A172 (cell line): ENCODE data around the gene TCTA. TPM values are rescaled to one million over a fixed set of nuclear protein-coding genes. Genes with fewer than 3 reads are reported as not detected.

Experiments used
- DNase-seq: peaks from one replicate; pipeline ENCODE4 v3.0.0-alpha.2; 2015; ENCODE audit warnings: low spot score
- total RNA-seq: library from RNA; depleted of rRNA; stranded (reverse); fragments of >200 nt; shearing (Covaris generic); gene quantifications from 2 replicates; pipeline ENCODE4 v1.2.3, GENCODE V29; 2014

The TCTA gene
- total RNA-seq, 1 experiment from 2014 or later: 45.8 TPM

GRCh38 chr3:49410846-49411534 lies 1.2 kb upstream of the TCTA start:
- DNase-seq: no peak

DNA sequence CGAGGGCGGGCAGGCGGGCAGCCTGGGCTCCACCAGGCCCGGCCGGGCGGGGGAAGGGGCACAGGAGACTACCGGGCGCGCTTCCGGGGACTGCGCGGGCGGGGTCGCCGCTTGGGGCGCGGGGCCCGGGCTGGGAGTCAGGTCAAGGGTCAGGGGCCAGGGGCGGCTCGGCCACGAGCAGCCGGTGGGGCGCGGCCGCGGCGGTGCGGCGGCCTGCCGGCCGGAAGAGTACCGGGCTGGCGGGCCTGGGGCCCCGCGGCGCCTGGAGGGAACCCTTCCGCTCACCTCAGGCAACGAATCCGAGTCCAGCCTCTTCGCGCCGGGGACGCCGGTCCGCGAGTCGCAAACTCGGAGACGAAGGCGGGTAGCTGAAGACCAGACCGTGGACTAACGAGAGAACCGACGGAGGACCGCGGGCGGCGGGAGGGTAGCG lies 672 bp upstream of the TCTA start:
- DNase-seq: no peak

GRCh38 chr3:49412632-49413337 lies 562 bp downstream of the TCTA start:
- no peak for DNase-seq

- DNase-seq: no peak
These were observed 1.1 kb downstream of the TCTA start for GRCh38 chr3:49413338-49413734.

DNA sequence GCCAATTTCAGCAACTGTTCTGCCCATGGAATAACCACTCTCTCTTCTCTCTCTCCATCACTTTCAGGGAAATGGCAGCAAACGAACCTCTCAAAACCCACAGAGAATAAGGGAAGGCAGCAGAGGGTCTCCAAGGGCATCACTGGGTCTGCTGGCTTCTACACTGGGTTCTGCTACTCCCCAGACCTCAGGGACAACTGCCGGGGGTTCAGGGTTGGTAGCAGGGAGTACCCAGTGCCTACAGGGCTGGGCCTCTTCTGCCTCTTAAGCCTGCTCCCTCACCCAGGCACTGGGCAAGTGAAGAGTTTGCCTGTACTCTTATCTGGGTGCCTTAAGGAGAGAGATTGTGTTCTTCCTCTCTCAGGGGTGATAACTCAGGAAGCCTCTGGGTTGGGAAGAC lies 2.5 kb downstream of the TCTA start:
- no peak for DNase-seq

GRCh38 chr3:49415931-49416601 lies 3.8 kb downstream of the TCTA start:
- no peak for DNase-seq

DNA sequence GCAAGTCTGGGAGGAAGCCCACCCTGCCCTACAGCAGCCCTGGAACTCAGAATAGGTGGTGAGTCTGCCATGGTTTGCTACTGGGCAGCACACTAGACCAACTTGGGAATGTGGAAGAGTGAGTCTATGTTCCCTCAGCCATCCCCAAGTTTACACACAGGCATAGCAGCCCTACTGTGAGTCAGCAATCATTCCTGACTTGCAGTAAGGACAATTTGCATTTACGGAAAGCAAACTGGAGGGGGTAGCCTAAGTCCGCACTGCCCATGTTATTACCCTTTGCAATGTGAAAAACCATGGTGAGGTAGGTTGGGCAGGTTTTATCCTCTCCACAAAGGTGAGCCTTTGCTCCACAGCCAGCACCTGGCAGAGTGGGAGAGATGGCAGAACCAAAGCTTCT lies 4.6 kb downstream of the TCTA start:
- DNase-seq: no peak

DNA sequence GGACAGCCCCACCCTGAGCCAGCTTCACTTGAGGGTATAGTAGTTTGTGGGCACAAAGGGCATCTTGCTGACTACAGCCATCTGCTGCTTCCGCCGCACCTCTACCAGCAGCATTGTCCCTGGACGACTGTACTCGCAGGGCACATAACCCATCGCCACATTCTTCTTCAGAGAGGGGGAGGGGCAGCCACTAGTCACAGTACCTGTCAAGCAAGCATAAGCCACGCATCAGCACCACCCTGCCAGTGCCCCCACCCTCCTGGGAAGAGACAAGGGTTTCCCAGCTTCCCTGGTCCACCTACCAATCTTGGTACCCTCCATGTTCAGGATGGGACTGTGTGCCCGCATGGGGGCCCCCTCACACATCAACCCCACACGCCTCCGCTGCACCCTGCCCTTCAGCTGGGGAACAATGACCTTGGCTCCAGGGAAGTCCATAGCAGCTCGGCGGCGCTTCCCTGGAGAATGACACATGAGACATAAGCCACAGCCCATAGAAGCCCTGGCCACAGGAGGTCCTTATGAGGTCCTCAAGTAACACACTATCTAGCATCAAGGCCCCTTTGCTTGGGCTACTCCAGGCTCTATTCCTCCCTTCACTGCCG lies 5.4 kb downstream of the TCTA start:
- no peak for DNase-seq

GRCh38 chr3:49421890-49422378 lies 9.7 kb downstream of the TCTA start:
- DNase-seq: no peak

- no peak for DNase-seq
These were observed 10.4 kb downstream of the TCTA start, which contains the start of gene AMT for GRCh38 chr3:49422379-49423248. Gene AMT (minus strand): TSS chr3:49422473. CDS start chr3:49422450, 23 bp downstream.

DNA sequence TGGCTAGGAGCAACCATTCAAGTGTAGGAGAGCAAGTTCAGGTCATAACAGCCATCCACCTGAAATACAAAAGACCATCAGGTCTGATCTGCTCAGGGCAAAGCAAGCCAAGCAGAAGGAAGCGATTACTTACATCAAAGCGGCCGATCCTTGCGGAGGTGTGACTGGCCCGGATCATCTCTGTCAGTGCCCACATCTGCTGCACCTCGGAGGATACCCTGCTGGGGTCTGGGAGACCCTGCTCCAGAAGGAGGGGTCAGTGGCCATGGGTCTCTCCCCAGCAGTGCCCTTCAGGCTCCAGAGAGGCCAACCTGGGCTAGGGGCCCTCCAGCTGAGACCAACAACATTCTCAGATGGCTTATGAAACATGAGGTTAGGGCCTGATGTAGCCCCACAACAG lies 12.6 kb downstream of the TCTA start:
- DNase-seq: no peak

DNA sequence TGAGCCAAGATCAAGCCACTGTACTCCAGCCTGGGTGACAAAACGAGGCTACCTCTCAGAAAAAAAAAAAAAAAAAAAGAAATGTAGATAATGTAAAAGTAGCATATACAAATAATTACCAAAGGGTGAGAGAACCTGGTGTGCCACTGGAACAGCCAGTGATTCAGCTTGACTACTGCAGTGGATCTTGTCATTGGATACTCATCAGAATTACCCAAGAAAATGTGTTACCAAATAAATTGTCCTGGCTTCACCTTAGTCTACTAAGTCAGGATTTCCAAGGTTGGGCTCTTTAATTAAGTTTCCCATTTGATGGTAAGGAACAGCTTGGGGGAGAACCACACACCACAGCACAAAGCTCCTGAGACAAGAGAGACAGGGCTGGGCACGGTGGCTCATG lies 15.4 kb downstream of the TCTA start:
- DNase-seq: no peak

GRCh38 chr3:49428752-49429080 lies 16.5 kb downstream of the TCTA start:
- DNase-seq: no peak

DNA sequence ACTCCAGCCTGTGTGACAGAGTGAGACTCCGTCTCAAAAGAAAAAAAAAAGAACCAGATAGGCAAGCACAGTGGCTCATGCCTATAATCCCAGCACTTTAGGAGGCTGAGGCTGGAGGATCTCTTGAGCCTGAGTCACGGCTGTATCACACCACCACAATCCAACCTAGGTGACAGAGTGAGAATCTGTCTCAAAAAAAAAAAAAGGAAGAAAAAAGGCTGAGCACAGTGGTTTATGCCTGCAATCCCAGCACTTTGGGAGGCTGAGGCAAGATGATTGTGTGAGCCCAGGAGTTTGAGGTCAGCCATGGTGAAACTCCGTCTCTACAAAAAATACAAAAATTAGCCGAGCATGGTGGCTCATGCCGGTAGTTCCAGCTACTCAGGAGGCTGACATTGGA lies 22.5 kb downstream of the TCTA start:
- no peak for DNase-seq

DNA sequence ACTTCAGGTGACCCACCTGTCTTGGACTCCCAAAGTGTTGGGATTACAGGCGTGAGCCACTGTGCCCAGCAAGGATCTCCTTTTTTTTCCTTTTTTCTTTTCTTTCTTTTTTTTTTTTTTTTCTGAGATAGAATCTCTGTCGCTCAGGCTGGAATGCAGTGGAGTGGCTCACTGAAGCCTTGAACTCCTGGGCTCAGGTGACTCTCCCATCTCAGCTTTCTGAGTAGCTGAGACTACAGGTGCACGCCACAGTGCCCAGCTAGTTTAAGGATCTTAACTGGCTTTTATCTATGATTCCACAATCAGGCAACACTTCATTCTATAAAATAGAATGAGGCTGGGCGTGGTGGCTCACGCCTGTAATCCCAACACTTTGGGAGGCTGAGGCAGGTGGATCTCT lies 33.2 kb downstream of the TCTA start:
- DNase-seq: no peak

GRCh38 chr3:49453621-49454020 lies 41.4 kb downstream of the TCTA start:
- DNase-seq: no peak

DNA sequence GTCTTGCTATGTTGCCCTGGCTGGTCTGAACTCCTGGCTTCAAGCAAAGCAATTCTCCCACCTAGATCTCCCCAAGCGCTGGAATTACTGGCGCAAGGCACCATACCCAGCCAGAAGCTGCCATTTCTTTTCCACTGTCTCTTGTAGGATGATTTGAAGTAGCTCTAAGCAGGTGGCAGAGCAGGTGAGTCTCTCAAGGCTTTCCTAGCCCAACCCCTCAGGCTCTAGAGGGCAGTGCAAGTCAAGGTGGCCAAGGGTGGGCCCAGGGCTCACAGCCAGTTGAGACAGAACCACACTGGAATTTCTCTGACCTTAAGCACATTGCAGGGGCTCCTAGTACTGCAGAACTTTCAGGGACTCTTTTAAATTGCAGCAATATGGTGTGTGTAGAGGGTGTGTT lies 42.2 kb downstream of the TCTA start:
- DNase-seq: no peak

DNA sequence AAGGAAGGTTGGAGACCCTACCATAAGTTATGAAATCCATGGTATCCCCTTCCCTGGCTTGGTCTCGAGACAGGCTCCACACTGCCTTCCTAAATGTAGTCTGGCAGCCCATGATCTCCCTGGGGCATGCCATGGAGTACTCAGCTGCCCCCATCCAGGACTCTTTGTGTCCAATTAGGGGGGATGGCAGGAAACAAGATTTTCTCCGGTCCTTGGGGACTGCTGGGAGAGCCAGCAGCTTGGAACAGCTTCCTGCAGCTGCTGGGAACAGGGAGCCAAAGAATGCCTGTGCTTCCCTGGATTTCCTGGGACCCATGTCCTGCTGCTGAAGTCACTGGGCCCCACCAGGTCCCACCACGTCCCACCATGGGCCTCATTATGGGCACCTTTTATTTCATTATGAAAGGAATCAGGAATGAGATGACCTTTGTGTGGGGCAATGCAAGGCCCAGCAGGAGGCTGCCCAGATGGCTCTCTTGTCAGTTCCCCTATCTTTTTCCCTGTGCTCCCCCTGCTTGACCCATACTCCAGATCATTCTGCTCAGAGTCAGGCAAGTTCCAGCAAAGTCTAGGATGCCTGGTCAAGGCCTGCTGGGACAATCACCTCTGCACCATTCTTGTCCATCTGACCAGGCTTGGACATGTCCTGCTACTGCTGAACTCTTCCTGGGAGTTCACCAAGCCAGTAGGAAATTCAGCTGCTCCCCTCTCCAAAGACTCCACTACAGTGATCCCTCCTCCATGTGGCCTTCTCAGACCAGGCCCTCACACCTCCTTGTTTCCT lies 42.9 kb downstream of the TCTA start:
- DNase-seq: no peak

DNA sequence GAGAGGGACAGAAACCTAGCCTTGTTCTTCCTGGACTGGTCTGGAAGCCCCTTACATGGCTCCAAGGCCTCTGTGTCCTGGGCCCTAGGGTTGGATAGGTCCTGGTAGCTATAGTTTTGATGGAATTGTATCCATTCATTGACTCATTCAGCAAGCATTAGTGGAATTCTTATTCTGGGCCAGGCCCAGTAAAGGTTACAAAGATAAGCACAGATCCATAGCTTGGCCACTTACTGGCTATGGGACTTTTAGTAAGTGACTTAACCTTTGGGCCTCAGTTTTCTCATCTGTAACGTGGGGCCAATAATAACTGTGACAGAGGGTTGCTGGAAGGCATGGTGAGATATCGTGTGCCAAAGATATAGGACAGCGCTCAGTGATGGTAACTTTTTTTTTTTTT lies 44.2 kb downstream of the TCTA start:
- DNase-seq: peak; percentile 37

- DNase-seq: no peak
These were observed 48.1 kb downstream of the TCTA start for GRCh38 chr3:49460188-49460890.
